Measurements from ENCODE around the gene ADAM12.

- TF ChIP-seq JUND (IDR thresholded peaks at IDR 0.05) (no peak), POLR2A (IDR thresholded peaks at IDR 0.05; ENCODE audit: borderline replicate concordance, extremely low read depth, insufficient read depth, insufficient read length) (no peak), MAX (IDR thresholded peaks at IDR 0.05) (no peak), ZFX (IDR thresholded peaks at IDR 0.05) (no peak)
Observed at GRCh38 chr10:126049759-126050700, 338.2 kb downstream of the ADAM12 start.
